Retinal pigment epithelial cell (primary cell): Measurements from ENCODE around the gene DENND5A.
A peak's percentile ranks its signal among the peaks of the same experiment; 100 is the strongest.

Experiments used
- DNase-seq: peaks from one replicate; pipeline ENCODE4 v3.0.0-alpha.2; 2010; ENCODE audit warnings: low read depth
- H3K4me3 ChIP-seq: 2 replicates; pipeline ENCODE4 v1.5.1; 2011; ENCODE audit warnings: mild to moderate bottlenecking, low read length, control low read depth, moderate library complexity
- CTCF ChIP-seq: conservative IDR thresholded peaks from 2 replicates; pipeline ENCODE4 v1.5.1; 2011; ENCODE audit warnings: low read depth, low read length, control low read depth, inconsistent platforms

The DENND5A gene

GRCh38 chr11:9274499-9275258, 9.5 kb upstream of the DENND5A start:
- no peak for DNase-seq
- H3K4me3 ChIP-seq = no peak overlapping the region
- TF ChIP-seq CTCF = no peak

DNA sequence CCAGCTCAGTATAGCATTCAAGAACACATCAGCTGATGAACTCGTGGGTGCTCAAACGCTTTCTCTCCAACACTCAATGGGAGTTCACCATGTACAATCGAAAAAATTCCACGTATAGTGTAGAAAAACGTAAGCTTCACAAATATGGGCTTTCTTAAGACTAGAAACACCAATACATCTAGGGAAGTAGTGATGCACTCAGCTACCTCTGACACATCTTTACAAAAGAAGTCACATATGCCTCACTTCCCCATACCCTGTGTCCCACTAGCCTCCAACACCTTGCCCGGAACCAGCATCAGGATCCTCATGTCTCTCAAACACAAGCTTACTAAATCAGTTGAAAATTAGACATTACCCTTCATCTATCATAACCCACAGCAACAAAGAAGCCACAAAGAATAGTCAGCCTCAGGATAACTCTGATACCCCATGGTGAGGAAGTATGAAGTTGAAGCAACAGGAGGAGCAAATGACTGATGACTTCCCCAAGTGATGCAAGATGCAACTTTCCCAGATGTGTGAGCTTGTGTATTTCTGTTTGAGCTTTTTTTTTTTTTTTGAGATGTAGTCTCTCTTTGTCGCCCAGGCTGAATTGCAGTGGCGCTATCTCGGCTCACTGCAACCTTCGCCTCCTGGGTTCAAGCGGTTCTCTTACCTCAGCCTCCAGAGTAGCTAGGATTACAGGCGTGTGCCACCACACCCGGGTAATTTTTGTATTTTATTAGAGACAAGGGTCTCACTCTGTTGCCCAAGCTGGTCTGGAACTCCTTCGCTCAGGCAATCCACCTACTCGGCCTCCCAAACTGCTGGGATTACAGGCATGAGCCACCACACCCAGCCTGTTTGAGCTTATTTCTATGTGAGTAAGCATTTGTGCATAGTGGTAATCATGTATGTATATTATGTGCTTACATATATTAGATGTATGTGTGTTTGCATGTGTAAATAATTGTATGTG, 8.5 kb upstream of the DENND5A start:
- H3K4me3 ChIP-seq = no peak overlapping the region
- TF ChIP-seq CTCF = no peak
- no peak for DNase-seq

- no peak overlapping the region for H3K4me3 ChIP-seq
- peak; percentile 12 for DNase-seq
- no peak for TF ChIP-seq CTCF
Measured at GRCh38 chr11:9269492-9270013, 4.4 kb upstream of the DENND5A start.

DNA sequence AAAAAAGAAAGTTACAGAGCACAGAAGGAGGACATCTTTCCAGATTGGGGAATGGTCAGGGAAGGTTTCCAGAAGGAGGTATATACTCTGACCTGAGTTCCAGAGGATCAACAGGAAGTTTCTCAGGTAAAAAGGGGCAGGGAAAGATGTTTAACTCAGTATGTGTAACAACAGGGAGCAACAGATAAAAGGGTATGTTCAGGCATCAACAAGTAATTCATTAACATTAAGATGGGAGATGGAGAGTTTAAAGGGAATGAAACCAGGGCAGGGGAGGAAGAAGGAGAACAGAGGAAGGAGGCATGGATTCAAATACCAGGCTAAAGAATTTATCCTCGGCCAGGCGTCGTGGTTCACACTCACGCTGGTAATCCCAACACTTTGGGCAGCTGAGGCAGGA, 2.5 kb upstream of the DENND5A start:
- no peak for DNase-seq
- TF ChIP-seq CTCF = no peak
- H3K4me3 ChIP-seq = no peak overlapping the region

- no peak overlapping the region for H3K4me3 ChIP-seq
- TF ChIP-seq CTCF = no peak
- no peak for DNase-seq
Measured at GRCh38 chr11:9266926-9267325, 1.8 kb upstream of the DENND5A start.

- H3K4me3 ChIP-seq = no peak overlapping the region
- no peak for DNase-seq
- TF ChIP-seq CTCF = no peak
Measured at GRCh38 chr11:9266132-9266736, 1.1 kb upstream of the DENND5A start.
